SU-DHL-6 (cell line): Measurements from ENCODE around the gene EML1.

Experiments used
- EZH2phosphoT487 ChIP-seq: fragments of 200-600 bp; sonication (generic), shearing (Covaris generic); conservative IDR thresholded peaks from 2 replicates; pipeline ENCODE4 v1.6.1; 2018; ENCODE audit warnings: mild to moderate bottlenecking, antibody characterized with exemption, low read length, moderate library complexity, mixed read lengths
- TF ChIP-seq, protein P1 (sequence below): fragments of 200-600 bp; sonication (generic); IDR thresholded peaks from one replicate; pipeline ENCODE4 v1.5.1; 2017; ENCODE audit warnings: antibody characterized with exemption, mild to moderate bottlenecking, low read length, moderate library complexity; ENCODE audit not compliant: insufficient read depth, poor library complexity, severe bottlenecking

DNA sequence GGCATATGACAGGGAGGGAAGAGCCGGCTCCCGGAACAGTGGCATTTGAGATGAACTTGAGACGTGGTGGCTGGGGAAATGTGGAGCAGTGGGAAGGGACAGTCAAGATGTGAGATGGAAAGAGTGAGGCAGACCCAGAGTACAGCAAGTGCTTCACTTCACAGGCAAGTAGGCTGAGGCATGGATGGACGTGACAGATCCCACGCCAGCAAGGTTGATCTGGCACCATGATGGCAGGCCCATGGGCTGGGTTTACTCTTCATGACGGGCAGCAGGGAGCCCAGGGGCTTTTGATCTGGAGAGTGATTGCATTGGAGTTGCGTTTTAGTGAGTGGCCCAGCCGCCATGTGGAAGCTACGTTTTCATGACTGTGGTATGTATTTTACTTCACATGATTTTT lies 17.9 kb upstream of the EML1 start:
- TF ChIP-seq, protein P1, sequence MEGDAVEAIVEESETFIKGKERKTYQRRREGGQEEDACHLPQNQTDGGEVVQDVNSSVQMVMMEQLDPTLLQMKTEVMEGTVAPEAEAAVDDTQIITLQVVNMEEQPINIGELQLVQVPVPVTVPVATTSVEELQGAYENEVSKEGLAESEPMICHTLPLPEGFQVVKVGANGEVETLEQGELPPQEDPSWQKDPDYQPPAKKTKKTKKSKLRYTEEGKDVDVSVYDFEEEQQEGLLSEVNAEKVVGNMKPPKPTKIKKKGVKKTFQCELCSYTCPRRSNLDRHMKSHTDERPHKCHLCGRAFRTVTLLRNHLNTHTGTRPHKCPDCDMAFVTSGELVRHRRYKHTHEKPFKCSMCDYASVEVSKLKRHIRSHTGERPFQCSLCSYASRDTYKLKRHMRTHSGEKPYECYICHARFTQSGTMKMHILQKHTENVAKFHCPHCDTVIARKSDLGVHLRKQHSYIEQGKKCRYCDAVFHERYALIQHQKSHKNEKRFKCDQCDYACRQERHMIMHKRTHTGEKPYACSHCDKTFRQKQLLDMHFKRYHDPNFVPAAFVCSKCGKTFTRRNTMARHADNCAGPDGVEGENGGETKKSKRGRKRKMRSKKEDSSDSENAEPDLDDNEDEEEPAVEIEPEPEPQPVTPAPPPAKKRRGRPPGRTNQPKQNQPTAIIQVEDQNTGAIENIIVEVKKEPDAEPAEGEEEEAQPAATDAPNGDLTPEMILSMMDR: no peak
- no peak for TF ChIP-seq EZH2phosphoT487
